Gastrocnemius medialis (tissue), 4 donors: Measurements from ENCODE around the gene OR2B2.

Source experiments
- POLR2A ChIP-seq, 2 donors: fragments of 450-650 bp; IDR thresholded peaks; one replicate each; pipeline ENCODE4 v1.6.1; 2017; ENCODE audit warnings: antibody characterized with exemption in 2 of 2, mild to moderate bottlenecking in 2 of 2, moderate library complexity in 2 of 2
- TF ChIP-seq, protein P1 (sequence below), 5 experiments: fragments of 450-650 bp in 3 of 5; fragments of 200-600 bp in 2 of 5; sonication (generic) in 2 of 5; IDR thresholded peaks in 4 of 5; conservative IDR thresholded peaks in 1 of 5; 1 replicate in 4 of 5; 2 replicates in 1 of 5; pipeline ENCODE4 v1.5.1; 2016 to 2019; ENCODE audit warnings: antibody characterized with exemption in 5 of 5, mild to moderate bottlenecking in 3 of 5, moderate library complexity in 3 of 5

DNA sequence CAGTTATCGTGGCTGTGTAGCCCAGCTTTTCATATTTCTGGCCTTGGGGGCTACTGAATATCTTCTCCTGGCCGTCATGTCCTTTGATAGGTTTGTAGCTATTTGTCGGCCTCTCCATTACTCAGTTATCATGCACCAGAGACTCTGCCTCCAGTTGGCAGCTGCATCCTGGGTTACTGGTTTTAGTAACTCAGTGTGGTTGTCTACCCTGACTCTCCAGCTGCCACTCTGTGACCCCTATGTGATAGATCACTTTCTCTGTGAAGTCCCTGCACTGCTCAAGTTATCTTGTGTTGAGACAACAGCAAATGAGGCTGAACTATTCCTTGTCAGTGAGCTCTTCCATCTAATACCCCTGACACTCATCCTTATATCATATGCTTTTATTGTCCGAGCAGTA lies 45.3 kb upstream of the OR2B2 start:
- TF ChIP-seq, protein P1, sequence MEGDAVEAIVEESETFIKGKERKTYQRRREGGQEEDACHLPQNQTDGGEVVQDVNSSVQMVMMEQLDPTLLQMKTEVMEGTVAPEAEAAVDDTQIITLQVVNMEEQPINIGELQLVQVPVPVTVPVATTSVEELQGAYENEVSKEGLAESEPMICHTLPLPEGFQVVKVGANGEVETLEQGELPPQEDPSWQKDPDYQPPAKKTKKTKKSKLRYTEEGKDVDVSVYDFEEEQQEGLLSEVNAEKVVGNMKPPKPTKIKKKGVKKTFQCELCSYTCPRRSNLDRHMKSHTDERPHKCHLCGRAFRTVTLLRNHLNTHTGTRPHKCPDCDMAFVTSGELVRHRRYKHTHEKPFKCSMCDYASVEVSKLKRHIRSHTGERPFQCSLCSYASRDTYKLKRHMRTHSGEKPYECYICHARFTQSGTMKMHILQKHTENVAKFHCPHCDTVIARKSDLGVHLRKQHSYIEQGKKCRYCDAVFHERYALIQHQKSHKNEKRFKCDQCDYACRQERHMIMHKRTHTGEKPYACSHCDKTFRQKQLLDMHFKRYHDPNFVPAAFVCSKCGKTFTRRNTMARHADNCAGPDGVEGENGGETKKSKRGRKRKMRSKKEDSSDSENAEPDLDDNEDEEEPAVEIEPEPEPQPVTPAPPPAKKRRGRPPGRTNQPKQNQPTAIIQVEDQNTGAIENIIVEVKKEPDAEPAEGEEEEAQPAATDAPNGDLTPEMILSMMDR (IDR thresholded peaks at IDR 0.05 in 4 of 5, conservative IDR thresholded peaks at IDR 0.05 in 1 of 5) = no peak
- no peak for TF ChIP-seq POLR2A (IDR thresholded peaks at IDR 0.05)
